ENCODE results near the gene SYNE3. TPM values are rescaled to one million over a fixed set of nuclear protein-coding genes. Genes with fewer than 3 reads are reported as not detected.

SYNE3 gene
- total RNA-seq, 1 experiment from 2014 or later: 1.2 TPM

DNA sequence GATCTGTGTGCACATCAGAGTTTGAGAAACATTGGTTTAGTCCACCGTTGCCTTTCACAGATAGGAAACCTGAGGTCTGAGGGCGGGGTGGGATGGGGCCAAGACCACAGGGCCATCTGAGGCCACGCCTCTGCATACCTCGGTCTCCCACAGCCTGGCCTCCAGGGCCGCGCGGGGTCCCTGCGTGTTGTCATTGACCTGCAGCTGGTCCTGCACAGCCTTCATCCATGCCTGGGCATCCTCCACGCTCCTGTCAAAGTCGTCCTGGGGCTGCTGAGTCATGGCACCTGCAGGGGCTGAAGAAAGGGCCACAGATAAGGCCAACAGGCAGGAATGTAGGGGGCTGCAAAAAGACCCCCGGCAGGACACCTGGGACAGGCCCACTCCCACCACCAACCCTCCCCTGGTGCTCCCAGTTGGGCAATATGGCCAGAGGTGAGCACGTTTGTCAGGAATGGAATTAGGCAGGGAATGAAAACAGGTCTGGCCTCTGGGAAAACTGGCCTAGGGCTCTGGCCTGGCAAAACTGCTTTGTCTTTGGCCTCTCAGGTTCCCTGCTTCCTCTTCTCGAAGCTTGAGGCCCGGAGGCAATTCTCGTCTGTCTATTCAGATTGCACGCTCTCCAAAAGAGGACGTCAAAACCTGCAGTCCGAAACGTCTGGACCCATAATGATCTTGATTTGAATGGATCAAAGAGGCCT, 40.8 kb downstream of the SYNE3 start:
- TF ChIP-seq EZH2phosphoT487 (IDR thresholded peaks at IDR 0.05; ENCODE audit: borderline replicate concordance, low read length): no peak
- TF ChIP-seq EZH2 (IDR thresholded peaks at IDR 0.05; ENCODE audit: low read length, unreplicated experiment): no peak
- TF ChIP-seq CTCF (conservative IDR thresholded peaks at IDR 0.05; ENCODE audit: low read depth, low read length): no peak
- no peaks in the 10 kb centered on the region for H3K27me3 ChIP-seq (ENCODE audit: low read length)
- no peaks in the 10 kb centered on the region for H3F3A ChIP-seq (ENCODE audit: low read length, unreplicated experiment)
- H3K79me2 ChIP-seq (ENCODE audit: low read length): no peaks in the 10 kb centered on the region
- intact Hi-C loops (cut with micrococcal nuclease): no loop called here
- H3K9me2 ChIP-seq (replicated peaks; ENCODE audit: low read length): no peaks in the 10 kb centered on the region
- H2AFZ ChIP-seq (ENCODE audit: low read length): no peak overlapping the region
- ChIA-PET POLR2A (ENCODE audit: unreplicated experiment) (no interaction called here), CTCF (no interaction called here)
- H4K20me1 ChIP-seq (ENCODE audit: low read length): no peaks in the 10 kb centered on the region
- H3K4me3 ChIP-seq (ENCODE audit: low read length): no peak overlapping the region
- ATAC-seq (no peak), DNase-seq (no peak)
- peaks cover 12% of the 10 kb centered on the region for H3K4me1 ChIP-seq (ENCODE audit: insufficient read depth, low read length)
- no peak overlapping the region for H3K27ac ChIP-seq (ENCODE audit: low read length)
- no peak overlapping the region for H3K4me2 ChIP-seq (ENCODE audit: low read length)
- no peaks in the 10 kb centered on the region for H3K36me3 ChIP-seq (ENCODE audit: low read depth, low read length)
- no peaks in the 10 kb centered on the region for H3K9me3 ChIP-seq (ENCODE audit: low read length)
- no peak overlapping the region for H3K9ac ChIP-seq (ENCODE audit: low read length)
- no TSS peak for BruUV-seq (replicated peaks)

- POLR2A ChIA-PET (ENCODE audit: unreplicated experiment): no interaction called here
- intact Hi-C loops (cut with micrococcal nuclease): no loop called here
- no peak for DNase-seq
- H3K4me3 ChIP-seq (ENCODE audit: low read length): no peak overlapping the region
- H3K79me2 ChIP-seq (ENCODE audit: low read length): no peaks in the 10 kb centered on the region
- TF ChIP-seq CTCF (conservative IDR thresholded peaks at IDR 0.05; ENCODE audit: low read depth, low read length): no peak
- TF ChIP-seq EZH2 (IDR thresholded peaks at IDR 0.05; ENCODE audit: low read length, unreplicated experiment): no peak
- TF ChIP-seq EZH2phosphoT487 (IDR thresholded peaks at IDR 0.05; ENCODE audit: borderline replicate concordance, low read length): no peak
- no peak overlapping the region for H3K27ac ChIP-seq (ENCODE audit: low read length)
- CTCF ChIA-PET: no interaction called here
- ATAC-seq: no peak
- no peak overlapping the region for H3K4me2 ChIP-seq (ENCODE audit: low read length)
- H3K36me3 ChIP-seq (ENCODE audit: low read depth, low read length): no peaks in the 10 kb centered on the region
- BruUV-seq (replicated peaks): no TSS peak
- H3K4me1 ChIP-seq (ENCODE audit: insufficient read depth, low read length): peaks cover 6% of the 10 kb centered on the region; the same call in 1 of the 2 replicates
- no peaks in the 10 kb centered on the region for H3F3A ChIP-seq (ENCODE audit: low read length, unreplicated experiment)
- no peaks in the 10 kb centered on the region for H3K9me3 ChIP-seq (ENCODE audit: low read length)
- no peaks in the 10 kb centered on the region for H4K20me1 ChIP-seq (ENCODE audit: low read length)
- H3K27me3 ChIP-seq (ENCODE audit: low read length): no peaks in the 10 kb centered on the region
- H2AFZ ChIP-seq (ENCODE audit: low read length): no peak overlapping the region
- H3K9ac ChIP-seq (ENCODE audit: low read length): no peak overlapping the region
- no peaks in the 10 kb centered on the region for H3K9me2 ChIP-seq (replicated peaks; ENCODE audit: low read length)
These were observed 41.5 kb downstream of the SYNE3 start for GRCh38 chr14:95474941-95475340.

DNA sequence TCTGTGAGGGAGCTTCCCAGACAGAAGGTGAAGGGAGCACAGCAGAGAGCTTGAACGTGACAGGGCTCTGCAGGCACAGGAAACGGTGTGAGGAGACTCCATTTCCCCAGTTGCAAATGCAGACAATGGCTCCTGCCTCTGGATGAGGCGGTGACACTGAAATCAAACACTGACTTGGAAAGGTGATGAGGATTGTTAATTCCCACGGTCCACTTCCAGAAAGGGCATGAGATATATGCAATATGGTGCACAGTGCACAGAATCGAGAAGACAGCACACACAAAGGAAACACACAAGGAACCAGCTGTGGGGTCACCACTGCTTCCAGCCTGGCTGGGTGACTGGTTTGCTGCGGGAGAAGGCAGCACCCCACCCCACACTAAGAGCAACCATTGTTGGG, 42.0 kb downstream of the SYNE3 start:
- H3K9me2 ChIP-seq (replicated peaks; ENCODE audit: low read length): no peaks in the 10 kb centered on the region
- H3K79me2 ChIP-seq (ENCODE audit: low read length): no peaks in the 10 kb centered on the region
- intact Hi-C loops (cut with micrococcal nuclease): no loop called here
- BruUV-seq (replicated peaks): no TSS peak
- no peak overlapping the region for H3K9ac ChIP-seq (ENCODE audit: low read length)
- DNase-seq (no peak), ATAC-seq (no peak)
- H3K4me2 ChIP-seq (ENCODE audit: low read length): no peak overlapping the region
- TF ChIP-seq EZH2phosphoT487 (IDR thresholded peaks at IDR 0.05; ENCODE audit: borderline replicate concordance, low read length) (no peak), EZH2 (IDR thresholded peaks at IDR 0.05; ENCODE audit: low read length, unreplicated experiment) (no peak), CTCF (conservative IDR thresholded peaks at IDR 0.05; ENCODE audit: low read depth, low read length) (no peak)
- no peak overlapping the region for H2AFZ ChIP-seq (ENCODE audit: low read length)
- H3K27ac ChIP-seq (ENCODE audit: low read length): no peak overlapping the region
- no peak overlapping the region for H3K4me3 ChIP-seq (ENCODE audit: low read length)
- peaks cover 2% of the 10 kb centered on the region; the same call in 1 of the 2 replicates for H3K4me1 ChIP-seq (ENCODE audit: insufficient read depth, low read length)
- no peaks in the 10 kb centered on the region for H3K9me3 ChIP-seq (ENCODE audit: low read length)
- H4K20me1 ChIP-seq (ENCODE audit: low read length): no peaks in the 10 kb centered on the region
- H3K27me3 ChIP-seq (ENCODE audit: low read length): no peaks in the 10 kb centered on the region
- ChIA-PET POLR2A (ENCODE audit: unreplicated experiment) (no interaction called here), CTCF (no interaction called here)
- no peaks in the 10 kb centered on the region for H3F3A ChIP-seq (ENCODE audit: low read length, unreplicated experiment)
- no peaks in the 10 kb centered on the region for H3K36me3 ChIP-seq (ENCODE audit: low read depth, low read length)
